Ectodermal cell (in vitro differentiated cells): ENCODE measurements around the gene KCNC2.

ENCODE experiments used
- H3K27ac ChIP-seq: 2 replicates; pipeline ENCODE4 v1.7.0; 2013; ENCODE audit warnings: mild to moderate bottlenecking, low read depth, low read length; ENCODE audit not compliant: insufficient read depth, poor library complexity, severe bottlenecking
- H3K27me3 ChIP-seq: 2 replicates; pipeline ENCODE4 v1.7.0; 2013; ENCODE audit warnings: mild to moderate bottlenecking, low read length; ENCODE audit not compliant: insufficient read depth, control insufficient read depth, poor library complexity, severe bottlenecking
- H3K36me3 ChIP-seq: one replicate; pipeline ENCODE4 v1.7.0; 2013; ENCODE audit warnings: low read length; ENCODE audit not compliant: control insufficient read depth, insufficient read depth
- H3K4me1 ChIP-seq: one replicate; pipeline ENCODE4 v1.7.0; 2013; ENCODE audit warnings: low read length; ENCODE audit not compliant: control insufficient read depth, insufficient read depth
- H3K4me3 ChIP-seq: 2 replicates; pipeline ENCODE4 v1.7.0; 2013; ENCODE audit warnings: low read depth, low read length, control low read depth; ENCODE audit not compliant: insufficient read depth
- H3K9me3 ChIP-seq: 2 replicates; pipeline ENCODE4 v1.7.0; 2013; ENCODE audit warnings: mild to moderate bottlenecking, low read length, moderate library complexity; ENCODE audit not compliant: control insufficient read depth
- WGBS, 2 experiments: methylation state at CpG; one replicate each; pipeline ENCODE4 v1.1.7; 2013; ENCODE audit warnings: missing lambda C conversion rate in 2 of 2; 5-methylcytosine and 5-hydroxymethylcytosine counted together

Gene KCNC2

DNA sequence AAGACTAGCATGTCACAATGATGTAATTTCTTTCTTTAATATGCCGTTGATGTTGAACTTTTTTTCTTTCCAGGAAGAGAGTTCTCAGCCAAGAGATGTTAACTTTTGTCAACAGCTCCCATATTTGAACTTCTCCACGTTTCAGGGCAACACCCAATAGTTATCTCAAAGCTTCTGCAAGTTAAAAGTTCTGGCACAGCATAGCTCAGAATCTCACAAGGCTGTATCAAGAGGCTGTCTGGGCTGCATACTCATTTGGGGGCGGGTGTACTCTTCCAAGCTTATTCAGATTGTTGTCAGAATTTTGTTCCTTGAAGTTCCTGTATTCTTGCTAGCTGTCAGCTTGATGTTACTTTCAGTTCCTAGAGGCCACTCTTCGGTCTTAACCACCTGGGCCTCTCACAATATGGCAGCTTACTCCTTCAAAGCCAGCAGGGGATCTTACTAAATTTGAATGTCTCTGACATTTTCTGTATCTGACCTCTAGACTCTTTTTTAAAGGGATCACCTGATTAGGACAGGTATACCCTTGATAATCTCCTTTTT is 38.9 kb downstream of the KCNC2 start:
- Histone ChIP-seq H3K4me1 (no peaks in the 10 kb centered on the region), H3K27ac (no peak overlapping the region), H3K9me3 (no peaks in the 10 kb centered on the region), H3K27me3 (no peaks in the 10 kb centered on the region), H3K4me3 (no peak overlapping the region), H3K36me3 (no peaks in the 10 kb centered on the region)
- 89 to 91% methylated on average over 4 of the region's 4 CpGs for WGBS, 2 experiments

DNA sequence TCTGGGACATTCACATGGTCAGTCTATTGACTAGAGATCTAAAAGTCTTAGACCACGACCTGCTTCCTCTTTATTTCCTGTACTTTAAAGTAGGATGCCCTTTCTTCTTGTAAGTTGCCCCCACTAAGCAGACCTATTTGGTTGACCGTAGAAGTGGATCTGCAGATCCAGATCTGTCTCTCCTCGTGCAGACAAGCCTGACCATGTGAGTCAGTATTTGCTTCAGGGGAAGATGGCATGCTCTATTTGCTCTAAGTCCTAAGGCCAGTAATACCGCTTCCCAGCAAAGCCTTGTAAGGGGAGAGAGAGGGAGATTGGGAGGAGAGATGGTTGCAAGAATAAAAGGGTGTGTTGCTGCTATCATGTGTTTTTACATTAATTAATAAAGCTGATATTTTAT is 46.8 kb downstream of the KCNC2 start:
- Histone ChIP-seq H3K27ac (no peak overlapping the region), H3K4me1 (no peaks in the 10 kb centered on the region), H3K9me3 (no peaks in the 10 kb centered on the region), H3K4me3 (no peak overlapping the region), H3K27me3 (no peaks in the 10 kb centered on the region), H3K36me3 (no peaks in the 10 kb centered on the region)
- 89 to 90% methylated on average over 4 of the region's 4 CpGs for WGBS, 2 experiments

GRCh38 chr12:75161488-75161887 is 48.2 kb downstream of the KCNC2 start:
- Histone ChIP-seq H3K27ac (no peak overlapping the region), H3K4me3 (no peak overlapping the region), H3K9me3 (no peaks in the 10 kb centered on the region), H3K36me3 (no peaks in the 10 kb centered on the region), H3K4me1 (no peaks in the 10 kb centered on the region), H3K27me3 (no peaks in the 10 kb centered on the region)
- WGBS, 2 experiments: 94 to 95% methylated on average over 1 of the region's 1 CpG

DNA sequence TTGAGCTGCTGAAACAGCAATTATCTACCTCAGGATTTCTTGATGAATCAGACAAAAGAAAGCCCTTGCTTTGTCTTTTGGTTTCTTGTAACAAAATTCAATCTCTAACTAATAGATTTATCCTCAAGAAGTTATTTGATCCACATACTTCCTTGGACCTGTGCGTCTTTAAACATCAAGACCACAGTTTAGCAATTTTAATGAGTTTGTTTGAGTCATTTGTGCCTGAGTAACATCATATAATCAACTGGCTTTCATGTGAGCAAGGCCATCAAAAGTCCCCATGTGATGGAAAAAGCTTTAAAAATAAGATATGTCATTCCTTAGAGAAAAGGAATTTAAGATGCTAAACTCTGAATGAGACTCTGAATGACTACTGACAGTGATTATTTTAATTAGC is 52.3 kb downstream of the KCNC2 start:
- Histone ChIP-seq H3K27ac (no peak overlapping the region), H3K9me3 (no peaks in the 10 kb centered on the region), H3K4me3 (no peak overlapping the region), H3K36me3 (no peaks in the 10 kb centered on the region), H3K4me1 (no peaks in the 10 kb centered on the region), H3K27me3 (no peaks in the 10 kb centered on the region)
- WGBS, 2 experiments: 100% methylated on average over 1 of the region's 1 CpG

DNA sequence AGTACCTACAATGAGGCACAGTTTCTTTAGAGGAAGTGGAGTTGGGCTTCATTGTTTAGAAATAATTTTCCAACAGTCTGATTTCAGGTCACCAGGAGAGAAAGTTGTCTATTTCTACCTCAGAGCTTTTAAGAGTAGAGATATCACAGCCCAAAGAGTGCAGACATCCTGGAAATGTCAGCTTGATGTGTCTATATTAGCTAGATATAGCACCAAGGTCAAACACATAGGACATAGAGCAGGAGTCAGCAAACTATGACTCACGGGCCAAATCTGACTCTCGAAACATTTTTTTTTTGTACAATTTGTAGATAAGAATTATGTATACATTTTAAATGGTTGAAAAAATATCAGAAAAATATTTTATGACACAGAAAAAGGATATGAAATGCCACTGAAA is 53.7 kb downstream of the KCNC2 start:
- H3K27me3 ChIP-seq: no peaks in the 10 kb centered on the region
- no peaks in the 10 kb centered on the region for H3K4me1 ChIP-seq
- no peak overlapping the region for H3K27ac ChIP-seq
- no peaks in the 10 kb centered on the region for H3K36me3 ChIP-seq
- no peak overlapping the region for H3K4me3 ChIP-seq
- no CpG with 5 or more reads among the region's 2 CpGs for WGBS, 2 experiments
- H3K9me3 ChIP-seq: no peaks in the 10 kb centered on the region

GRCh38 chr12:75154388-75154787 is 55.3 kb downstream of the KCNC2 start:
- Histone ChIP-seq H3K27ac (no peak overlapping the region), H3K36me3 (no peaks in the 10 kb centered on the region), H3K4me1 (no peaks in the 10 kb centered on the region), H3K9me3 (no peaks in the 10 kb centered on the region), H3K27me3 (no peaks in the 10 kb centered on the region), H3K4me3 (no peak overlapping the region)
- WGBS, 2 experiments: 86 to 88% methylated on average over 1 of the region's 1 CpG

DNA sequence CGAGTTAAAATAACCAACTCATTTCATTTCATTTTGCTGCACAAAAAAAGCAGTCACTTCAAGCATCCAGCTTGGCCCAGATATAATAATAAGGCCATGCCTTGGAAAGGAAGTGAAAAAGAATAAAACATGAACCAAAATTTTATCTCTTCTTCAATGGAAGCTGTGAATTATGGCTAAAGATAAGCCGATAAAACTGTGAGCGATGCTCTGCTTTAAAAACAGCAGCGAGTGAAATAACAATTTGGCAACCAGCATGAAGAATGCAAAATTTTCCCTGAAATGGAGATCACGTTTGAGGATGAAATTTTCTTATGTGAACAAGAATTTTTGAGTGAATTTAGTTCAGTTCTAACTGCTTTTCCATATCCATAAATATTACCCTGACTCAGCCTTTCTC is 70.4 kb downstream of the KCNC2 start:
- 91 to 92% methylated on average over 5 of the region's 5 CpGs for WGBS, 2 experiments
- Histone ChIP-seq H3K9me3 (no peaks in the 10 kb centered on the region), H3K36me3 (no peaks in the 10 kb centered on the region), H3K4me1 (no peaks in the 10 kb centered on the region), H3K27ac (no peak overlapping the region), H3K27me3 (no peaks in the 10 kb centered on the region), H3K4me3 (no peak overlapping the region)

DNA sequence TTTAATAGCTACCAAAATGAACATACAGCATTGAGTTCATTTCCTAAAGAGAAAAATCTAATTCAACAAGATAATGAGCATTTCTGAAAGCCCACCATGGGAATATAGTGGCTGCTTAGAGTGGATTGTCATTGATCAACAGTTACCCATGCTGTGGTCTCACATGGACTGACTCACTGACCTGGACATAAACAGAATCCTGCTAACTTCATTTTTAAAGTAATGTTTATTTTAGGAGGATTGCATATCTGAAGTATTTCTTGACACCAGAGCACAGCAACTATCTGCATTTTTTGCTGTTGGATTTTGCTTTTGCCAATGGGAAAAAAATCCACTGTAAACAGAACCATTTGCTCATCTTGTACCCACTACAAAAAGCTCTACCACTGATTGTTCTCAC is 71.7 kb downstream of the KCNC2 start:
- Histone ChIP-seq H3K4me1 (no peaks in the 10 kb centered on the region), H3K27ac (no peak overlapping the region), H3K9me3 (no peaks in the 10 kb centered on the region), H3K4me3 (no peak overlapping the region), H3K27me3 (no peaks in the 10 kb centered on the region), H3K36me3 (no peaks in the 10 kb centered on the region)

DNA sequence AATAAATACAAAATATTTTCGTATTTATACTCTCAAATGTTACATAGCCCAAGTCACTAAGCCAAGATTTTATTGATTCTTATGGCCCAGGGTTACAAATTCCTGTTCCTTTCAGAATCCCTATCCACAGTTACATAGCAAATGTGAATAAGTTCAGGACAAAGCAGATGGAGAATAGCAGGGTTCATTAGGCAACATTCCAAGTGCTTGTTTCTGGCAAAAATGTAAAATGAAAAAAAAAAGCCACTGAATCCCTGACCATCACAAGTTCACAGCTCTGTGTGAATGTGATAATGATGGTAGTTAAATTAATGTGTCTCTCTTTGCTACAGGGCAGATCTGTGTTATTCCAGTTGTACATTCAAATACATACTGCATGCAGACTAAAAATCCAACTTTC is 74.6 kb downstream of the KCNC2 start:
- no peaks in the 10 kb centered on the region for H3K27me3 ChIP-seq
- H3K4me1 ChIP-seq: no peaks in the 10 kb centered on the region
- H3K4me3 ChIP-seq: no peak overlapping the region
- WGBS, 2 experiments: 79 to 100% methylated on average over 1 of the region's 1 CpG
- no peaks in the 10 kb centered on the region for H3K36me3 ChIP-seq
- no peaks in the 10 kb centered on the region for H3K9me3 ChIP-seq
- no peak overlapping the region for H3K27ac ChIP-seq

DNA sequence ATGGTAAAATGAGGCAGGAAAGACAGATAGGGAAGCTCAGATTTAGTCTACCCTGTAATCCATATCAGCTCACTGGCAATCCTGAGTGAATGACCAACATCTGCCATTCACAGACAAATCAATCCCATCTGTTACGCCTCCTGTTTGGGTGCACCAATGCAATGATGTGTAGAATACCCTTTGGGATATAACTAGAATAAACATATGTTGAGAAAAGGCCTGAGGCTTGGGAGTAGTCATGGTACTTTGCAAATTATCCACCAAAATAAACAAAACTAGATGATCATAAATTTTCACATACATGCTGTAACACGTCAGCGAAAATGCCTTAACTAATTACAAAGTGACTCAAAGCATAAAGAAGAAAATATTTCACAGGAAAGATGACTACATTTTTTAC is 78.8 kb downstream of the KCNC2 start:
- H3K27ac ChIP-seq: no peak overlapping the region
- 94 to 100% methylated on average over 3 of the region's 3 CpGs for WGBS, 2 experiments
- no peaks in the 10 kb centered on the region for H3K36me3 ChIP-seq
- H3K27me3 ChIP-seq: no peaks in the 10 kb centered on the region
- no peaks in the 10 kb centered on the region for H3K4me1 ChIP-seq
- H3K9me3 ChIP-seq: no peaks in the 10 kb centered on the region
- H3K4me3 ChIP-seq: no peak overlapping the region

DNA sequence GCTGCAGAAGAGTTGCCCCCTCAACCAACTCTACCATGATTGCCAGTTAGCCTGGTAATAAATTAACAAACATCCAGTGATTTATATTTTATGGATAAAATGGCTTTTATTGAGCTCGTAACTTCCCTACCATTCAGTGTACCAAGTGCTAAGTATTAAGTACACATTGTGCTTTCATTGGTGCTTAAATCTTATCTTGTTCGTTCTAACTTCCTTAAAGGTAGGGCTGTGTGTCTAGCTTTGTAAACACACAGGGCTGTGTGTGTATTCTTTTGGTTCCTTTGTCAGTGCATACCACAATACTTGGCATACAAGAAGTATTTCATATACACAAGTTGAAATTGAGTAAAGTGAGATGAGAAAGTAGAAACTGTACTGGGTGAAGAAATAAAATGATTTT is 80.4 kb downstream of the KCNC2 start:
- no peaks in the 10 kb centered on the region for H3K9me3 ChIP-seq
- H3K36me3 ChIP-seq: no peaks in the 10 kb centered on the region
- no peaks in the 10 kb centered on the region for H3K27me3 ChIP-seq
- WGBS, 2 experiments: 88 to 100% methylated on average over 2 of the region's 2 CpGs
- H3K4me1 ChIP-seq: no peaks in the 10 kb centered on the region
- no peak overlapping the region for H3K27ac ChIP-seq
- no peak overlapping the region for H3K4me3 ChIP-seq
